PC-9 (cell line): ENCODE data around the gene SETD5. TPM values are rescaled to one million over a fixed set of nuclear protein-coding genes. Genes with fewer than 3 reads are reported as not detected.

Experiments
- Bru-seq: library from RNA; stranded (reverse); fragments of 400-500 nt; gene quantifications from one replicate; lab custom pipeline; 2021; lab: Mats Ljungman, UMichigan
- BruChase-seq, 2 experiments: library from RNA; stranded (reverse); fragments of 400-500 nt; gene quantifications; one replicate each; lab custom pipeline; 2021; lab: Mats Ljungman, UMichigan
- BruUV-seq: library from RNA; stranded (reverse); fragments of 400-500 nt; replicated peaks from 2 replicates; lab custom pipeline; 2021; lab: Mats Ljungman, UMichigan
- CTCF ChIA-PET: fragments of 300-600 bp; sonication (Branson Sonifier 250); formaldehyde crosslinking; loops from one replicate; lab custom pipeline; 2022; ENCODE audit warnings: antibody characterized with exemption; lab: Charles Lee
- POLR2A ChIA-PET: fragments of 300-600 bp; sonication (Branson Sonifier 250); formaldehyde crosslinking; loops from one replicate; lab custom pipeline; 2022; ENCODE audit warnings: antibody characterized with exemption; ENCODE audit not compliant: unreplicated experiment; lab: Charles Lee
- DNase-seq, 2 experiments: peaks; one replicate each; pipeline versions ENCODE4 v3.0.0 to v3.0.0-alpha.2; 2015 to 2022; ENCODE audit warnings: mixed read lengths in 1 of 2
- H2AFZ ChIP-seq: fragments of 200-600 bp; sonication (generic); 2 replicates; pipeline ENCODE4 v1.8.1; 2017; ENCODE audit warnings: antibody characterized with exemption
- H3F3A ChIP-seq: fragments of 200-600 bp; sonication (generic); 2 replicates; pipeline ENCODE4 v1.8.1; 2017; ENCODE audit warnings: antibody characterized with exemption, mild to moderate bottlenecking, low read depth; ENCODE audit not compliant: insufficient read depth
- H3K27ac ChIP-seq: fragments of 200-600 bp; sonication (generic); 2 replicates; pipeline ENCODE4 v1.6.1; 2016; ENCODE audit warnings: mixed run types
- H3K27me3 ChIP-seq: fragments of 200-600 bp; sonication (generic); 2 replicates; pipeline ENCODE4 v1.6.1; 2016; ENCODE audit warnings: low read depth, mixed run types; ENCODE audit not compliant: insufficient read depth
- H3K36me3 ChIP-seq: fragments of 200-600 bp; sonication (generic); 2 replicates; pipeline ENCODE4 v1.6.1; 2016; ENCODE audit warnings: low read depth, mixed run types
- H3K4me1 ChIP-seq: fragments of 200-600 bp; sonication (generic); replicated peaks from 2 replicates; pipeline ENCODE4 v1.6.1; 2016; ENCODE audit warnings: mixed run types; ENCODE audit not compliant: insufficient read depth
- H3K4me2 ChIP-seq: fragments of 200-600 bp; sonication (generic); 2 replicates; pipeline ENCODE4 v1.6.1; 2017; ENCODE audit warnings: mixed run types
- H3K4me3 ChIP-seq: fragments of 200-600 bp; sonication (generic); 2 replicates; pipeline ENCODE4 v1.6.1; 2016; ENCODE audit warnings: mixed run types
- H3K79me2 ChIP-seq: fragments of 200-600 bp; sonication (generic); 2 replicates; pipeline ENCODE4 v1.6.1; 2017; ENCODE audit warnings: low read depth, mixed run types
- H3K9me2 ChIP-seq: fragments of 200-600 bp; sonication (generic); 2 replicates; pipeline ENCODE4 v1.8.1; 2017; ENCODE audit warnings: mild to moderate bottlenecking; ENCODE audit not compliant: insufficient read depth
- H3K9me3 ChIP-seq: fragments of 200-600 bp; sonication (generic); 2 replicates; pipeline ENCODE4 v1.8.1; 2016; ENCODE audit warnings: low read depth; ENCODE audit not compliant: insufficient read depth
- H4K20me1 ChIP-seq: fragments of 200-600 bp; sonication (generic); 2 replicates; pipeline ENCODE4 v1.8.1; 2017; ENCODE audit not compliant: insufficient read depth
- EZH2 ChIP-seq: fragments of 200-600 bp; sonication (generic); IDR thresholded peaks from 2 replicates; pipeline ENCODE4 v1.8.0; 2017; ENCODE audit warnings: antibody characterized with exemption, low read depth
- intact Hi-C: fragments of 100-400 bp; cut with micrococcal nuclease; formaldehyde crosslinking; loops from one replicate; pipeline ENCODE4 v1.10.0; 2022; ENCODE audit not compliant: unreplicated experiment
- long read RNA-seq: library from polyadenylated mRNA; stranded (forward); transcript quantifications from one replicate; pipeline ENCODE4 v2.0.0, GENCODE V29; 2022
- total RNA-seq: library from RNA; stranded (reverse); gene quantifications from 2 replicates; pipeline ENCODE4 v1.2.3, GENCODE V29; 2021
- TF ChIP-seq, protein P1 (sequence below): fragments of 200-600 bp; sonication (generic); conservative IDR thresholded peaks from 2 replicates; pipeline ENCODE4 v1.6.1; 2017; ENCODE audit warnings: mixed run types, antibody characterized with exemption, mild to moderate bottlenecking, moderate library complexity

SETD5 gene, protein sequence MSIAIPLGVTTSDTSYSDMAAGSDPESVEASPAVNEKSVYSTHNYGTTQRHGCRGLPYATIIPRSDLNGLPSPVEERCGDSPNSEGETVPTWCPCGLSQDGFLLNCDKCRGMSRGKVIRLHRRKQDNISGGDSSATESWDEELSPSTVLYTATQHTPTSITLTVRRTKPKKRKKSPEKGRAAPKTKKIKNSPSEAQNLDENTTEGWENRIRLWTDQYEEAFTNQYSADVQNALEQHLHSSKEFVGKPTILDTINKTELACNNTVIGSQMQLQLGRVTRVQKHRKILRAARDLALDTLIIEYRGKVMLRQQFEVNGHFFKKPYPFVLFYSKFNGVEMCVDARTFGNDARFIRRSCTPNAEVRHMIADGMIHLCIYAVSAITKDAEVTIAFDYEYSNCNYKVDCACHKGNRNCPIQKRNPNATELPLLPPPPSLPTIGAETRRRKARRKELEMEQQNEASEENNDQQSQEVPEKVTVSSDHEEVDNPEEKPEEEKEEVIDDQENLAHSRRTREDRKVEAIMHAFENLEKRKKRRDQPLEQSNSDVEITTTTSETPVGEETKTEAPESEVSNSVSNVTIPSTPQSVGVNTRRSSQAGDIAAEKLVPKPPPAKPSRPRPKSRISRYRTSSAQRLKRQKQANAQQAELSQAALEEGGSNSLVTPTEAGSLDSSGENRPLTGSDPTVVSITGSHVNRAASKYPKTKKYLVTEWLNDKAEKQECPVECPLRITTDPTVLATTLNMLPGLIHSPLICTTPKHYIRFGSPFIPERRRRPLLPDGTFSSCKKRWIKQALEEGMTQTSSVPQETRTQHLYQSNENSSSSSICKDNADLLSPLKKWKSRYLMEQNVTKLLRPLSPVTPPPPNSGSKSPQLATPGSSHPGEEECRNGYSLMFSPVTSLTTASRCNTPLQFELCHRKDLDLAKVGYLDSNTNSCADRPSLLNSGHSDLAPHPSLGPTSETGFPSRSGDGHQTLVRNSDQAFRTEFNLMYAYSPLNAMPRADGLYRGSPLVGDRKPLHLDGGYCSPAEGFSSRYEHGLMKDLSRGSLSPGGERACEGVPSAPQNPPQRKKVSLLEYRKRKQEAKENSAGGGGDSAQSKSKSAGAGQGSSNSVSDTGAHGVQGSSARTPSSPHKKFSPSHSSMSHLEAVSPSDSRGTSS (N-terminal part only)
- total RNA-seq: 117 and 140 TPM in 2 replicates
- percentile 98 among the genes with signal in this experiment for Bru-seq, nascent RNA
- percentile 97 among the genes with signal in this experiment for BruChase-seq, experiment 1, labeled RNA remaining after a 2-hour chase
- BruChase-seq, experiment 2, labeled RNA remaining after a 6-hour chase: percentile 92 among the genes with signal in this experiment
- long read RNA-seq, partial matches to known transcripts: 5 of 45 reads
- long read RNA-seq, other reads (novel, unspliced or antisense): 39 of 45 reads

DNA sequence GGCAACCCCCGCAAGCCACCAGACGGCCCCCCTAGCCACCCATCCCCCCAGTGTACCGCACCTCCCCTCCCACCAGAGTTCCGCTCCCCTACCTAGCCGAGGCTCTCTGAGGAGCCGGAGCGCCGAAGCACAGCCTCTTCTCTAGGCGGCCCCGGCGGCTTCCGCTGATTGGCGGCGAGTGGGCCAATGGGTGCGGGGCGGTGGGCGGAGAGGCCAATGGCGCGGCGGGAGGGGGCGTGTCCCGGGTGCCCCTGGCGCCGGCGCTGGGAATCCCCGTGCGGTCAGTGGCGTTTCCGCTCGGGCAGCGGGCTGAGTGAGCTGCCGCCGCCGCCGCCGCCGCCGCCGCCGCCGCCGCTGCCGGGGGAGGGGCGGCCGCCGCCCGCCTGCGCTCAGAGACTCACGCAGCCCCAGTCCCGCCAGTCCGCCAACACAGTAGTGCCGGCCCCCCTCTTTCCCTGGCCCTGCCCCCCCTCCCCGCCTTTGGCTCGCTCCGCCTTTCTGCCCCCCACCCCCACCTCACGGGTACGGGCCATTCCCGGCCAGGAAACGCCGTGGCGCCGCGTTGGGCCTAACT, at the start of gene SETD5:
Gene SETD5 (plus strand): TSS at position 284 of the 574 bp plus-strand sequence. CDS start 31,324 bp downstream, outside the sequence.
- DNase-seq: peak; percentile 81 to 98
- Histone ChIP-seq H3K79me2 (peaks cover 86% of the 10 kb centered on the region), H3K4me3 (peak within 1 kb of the TSS; percentile 92), H3K27ac (peak within 1 kb of the TSS; percentile 91), H3K4me2 (peak within 1 kb of the TSS; percentile 95), H3K9me2 (no peaks in the 10 kb centered on the region), H2AFZ (no peak within 1 kb of the TSS), H3K36me3 (peaks cover 31% of the 10 kb centered on the region), H3K4me1 (peaks cover 64% of the 10 kb centered on the region), H4K20me1 (peaks cover 70% of the 10 kb centered on the region), H3K27me3 (no peaks in the 10 kb centered on the region), H3F3A (peaks cover 52% of the 10 kb centered on the region), H3K9me3 (no peaks in the 10 kb centered on the region)
- CTCF ChIA-PET: no interaction called here
- no TSS peak for BruUV-seq
- POLR2A ChIA-PET: interaction anchor here (0.6 to 0.8 kb wide), 6 partner anchors 10 to 807 kb away, joined by 3 to 17 read pairs (median 3); partner anchors contain the start of gene MTMR14
- TF ChIP-seq, protein P1, sequence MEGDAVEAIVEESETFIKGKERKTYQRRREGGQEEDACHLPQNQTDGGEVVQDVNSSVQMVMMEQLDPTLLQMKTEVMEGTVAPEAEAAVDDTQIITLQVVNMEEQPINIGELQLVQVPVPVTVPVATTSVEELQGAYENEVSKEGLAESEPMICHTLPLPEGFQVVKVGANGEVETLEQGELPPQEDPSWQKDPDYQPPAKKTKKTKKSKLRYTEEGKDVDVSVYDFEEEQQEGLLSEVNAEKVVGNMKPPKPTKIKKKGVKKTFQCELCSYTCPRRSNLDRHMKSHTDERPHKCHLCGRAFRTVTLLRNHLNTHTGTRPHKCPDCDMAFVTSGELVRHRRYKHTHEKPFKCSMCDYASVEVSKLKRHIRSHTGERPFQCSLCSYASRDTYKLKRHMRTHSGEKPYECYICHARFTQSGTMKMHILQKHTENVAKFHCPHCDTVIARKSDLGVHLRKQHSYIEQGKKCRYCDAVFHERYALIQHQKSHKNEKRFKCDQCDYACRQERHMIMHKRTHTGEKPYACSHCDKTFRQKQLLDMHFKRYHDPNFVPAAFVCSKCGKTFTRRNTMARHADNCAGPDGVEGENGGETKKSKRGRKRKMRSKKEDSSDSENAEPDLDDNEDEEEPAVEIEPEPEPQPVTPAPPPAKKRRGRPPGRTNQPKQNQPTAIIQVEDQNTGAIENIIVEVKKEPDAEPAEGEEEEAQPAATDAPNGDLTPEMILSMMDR: no peak
- TF ChIP-seq EZH2: no peak
- intact Hi-C loops: loop anchor here (5.0 kb wide), 1 partner anchor 45 kb away; no protein-coding TSS in a partner anchor

DNA sequence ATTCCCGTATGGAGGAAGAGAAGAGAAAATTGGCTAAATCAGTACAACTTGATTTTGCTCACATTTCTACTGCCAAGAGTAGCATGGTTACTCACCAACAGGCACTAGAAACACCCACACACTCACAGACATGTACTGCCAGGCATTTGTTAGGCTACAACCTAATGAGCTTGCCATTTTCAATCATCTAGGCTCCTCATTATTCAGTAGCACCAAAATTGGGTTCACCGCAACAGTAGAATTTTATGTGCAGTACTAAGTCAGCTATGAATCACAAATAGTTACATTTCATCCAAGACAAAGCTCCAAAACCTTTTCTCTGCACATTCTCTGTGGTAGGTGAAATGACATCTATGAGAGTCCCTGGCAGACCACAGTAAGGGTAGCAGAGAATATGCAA, 49.5 kb upstream of the SETD5 start:
- no TSS peak for BruUV-seq
- TF ChIP-seq, protein P1: no peak
- TF ChIP-seq EZH2: no peak
- no peaks in the 10 kb centered on the region for H3K36me3 ChIP-seq
- H4K20me1 ChIP-seq: 0 out of 2 replicates have a peak, but pooled peaks cover 2% of the 10 kb centered on the region
- H3K9me2 ChIP-seq: no peaks in the 10 kb centered on the region
- CTCF ChIA-PET: no interaction called here
- no peak overlapping the region for H3K4me2 ChIP-seq
- peaks cover 12% of the 10 kb centered on the region for H3F3A ChIP-seq
- H3K4me3 ChIP-seq: no peak overlapping the region
- H3K4me1 ChIP-seq: peaks cover 42% of the 10 kb centered on the region
- no peak for DNase-seq
- intact Hi-C loops: no loop called here
- H3K27ac ChIP-seq: no peak overlapping the region
- H3K27me3 ChIP-seq: no peaks in the 10 kb centered on the region
- no peak overlapping the region for H2AFZ ChIP-seq
- POLR2A ChIA-PET: no interaction called here
- H3K9me3 ChIP-seq: no peaks in the 10 kb centered on the region
- 0 out of 2 replicates have a peak, but pooled peaks cover 6% of the 10 kb centered on the region for H3K79me2 ChIP-seq
